Measurements from ENCODE around the gene PCP2. TPM values are rescaled to one million over a fixed set of nuclear protein-coding genes. Genes with fewer than 3 reads are reported as not detected.
A peak's percentile ranks its signal among the peaks of the same experiment; 100 is the strongest.

PCP2 gene
- 1.8 TPM for polyA plus RNA-seq (2012; ENCODE audit: low read depth, missing spikeins)

GRCh38 chr19:7633698-7634097 is at the start of gene PCP2:
Gene PCP2 (minus strand): TSS chr19:7633719. CDS start chr19:7633457, 262 bp downstream.
- no peak for DNase-seq (ENCODE audit: insufficient read length, low spot score)
- TF ChIP-seq POLR2AphosphoS5 (IDR thresholded peaks at IDR 0.05; ENCODE audit: low read depth, low read length): 0 out of 2 replicates have a peak, but pooled peaks have one; percentile 33
- TF ChIP-seq SPI1 (IDR thresholded peaks at IDR 0.05; ENCODE audit: low read depth, low read length): no peak
- FAIRE-seq: no peak

GRCh38 chr19:7682175-7682855 is 48.8 kb upstream of the PCP2 start:
- peak; percentile 15; the same call in 1 of the 2 replicates for TF ChIP-seq POLR2A (IDR thresholded peaks at IDR 0.05; ENCODE audit: low read depth, low read length)
- no peak for TF ChIP-seq POLR2AphosphoS5 (IDR thresholded peaks at IDR 0.05; ENCODE audit: low read depth, low read length)
- FAIRE-seq (no peak), DNase-seq (ENCODE audit: insufficient read length, low spot score) (no peak)

GRCh38 chr19:7681340-7682174 is 48.0 kb upstream of the PCP2 start:
- FAIRE-seq: peak; percentile 95
- TF ChIP-seq POU2F2 (IDR thresholded peaks at IDR 0.05; ENCODE audit: low read depth, low read length): peak; percentile 71; the same call in 1 of the 2 replicates
- peak; percentile 50; the same call in 1 of the 2 replicates for TF ChIP-seq TAF1 (IDR thresholded peaks at IDR 0.05; ENCODE audit: low read depth, low read length)
- no peak; the same call in 1 of the 2 replicates for TF ChIP-seq POLR2A (IDR thresholded peaks at IDR 0.05; ENCODE audit: low read depth, low read length)
- DNase-seq (ENCODE audit: insufficient read length, low spot score): peak; percentile 80

- peak; percentile 98 for FAIRE-seq
- DNase-seq (ENCODE audit: insufficient read length, low spot score): peak; percentile 80
- TF ChIP-seq POLR2A (IDR thresholded peaks at IDR 0.05; ENCODE audit: low read depth, low read length) (peak; percentile 21; the same call in 1 of the 2 replicates), PAX5 (IDR thresholded peaks at IDR 0.05; ENCODE audit: insufficient read depth, low read length, severe bottlenecking) (no peak)
Observed at GRCh38 chr19:7680606-7681339, 47.3 kb upstream of the PCP2 start, which contains the start of gene TRAPPC5. Gene TRAPPC5 (plus strand): TSS chr19:7680833. CDS start chr19:7682254, 1,421 bp downstream.

- no peak for TF ChIP-seq POLR2AphosphoS5 (IDR thresholded peaks at IDR 0.05; ENCODE audit: low read depth, low read length)
- TF ChIP-seq SPI1 (IDR thresholded peaks at IDR 0.05; ENCODE audit: low read depth, low read length): no peak
- no peak for TF ChIP-seq POU2F2 (IDR thresholded peaks at IDR 0.05; ENCODE audit: low read depth, low read length)
- DNase-seq (ENCODE audit: insufficient read length, low spot score) (no peak), FAIRE-seq (no peak)
Observed at GRCh38 chr19:7679771-7680605, 46.5 kb upstream of the PCP2 start.

GRCh38 chr19:7678971-7679751 is 45.6 kb upstream of the PCP2 start:
- TF ChIP-seq SPI1 (IDR thresholded peaks at IDR 0.05; ENCODE audit: low read depth, low read length): no peak
- TF ChIP-seq PAX5 (IDR thresholded peaks at IDR 0.05; ENCODE audit: insufficient read depth, low read length, severe bottlenecking): peak; percentile 78
- peak; percentile 81 for TF ChIP-seq POU2F2 (IDR thresholded peaks at IDR 0.05; ENCODE audit: low read depth, low read length)
- TF ChIP-seq POLR2AphosphoS5 (IDR thresholded peaks at IDR 0.05; ENCODE audit: low read depth, low read length): no peak
- TF ChIP-seq POLR2A (IDR thresholded peaks at IDR 0.05; ENCODE audit: low read depth, low read length): no peak
- TF ChIP-seq TAF1 (IDR thresholded peaks at IDR 0.05; ENCODE audit: low read depth, low read length): no peak
- DNase-seq (ENCODE audit: insufficient read length, low spot score): no peak
- FAIRE-seq: peak; percentile 98

GRCh38 chr19:7677669-7678311 is 44.3 kb upstream of the PCP2 start:
- FAIRE-seq: peak; percentile 43
- no peak for TF ChIP-seq TAF1 (IDR thresholded peaks at IDR 0.05; ENCODE audit: low read depth, low read length)
- TF ChIP-seq SPI1 (IDR thresholded peaks at IDR 0.05; ENCODE audit: low read depth, low read length): no peak
- TF ChIP-seq POU2F2 (IDR thresholded peaks at IDR 0.05; ENCODE audit: low read depth, low read length): no peak
- TF ChIP-seq POLR2AphosphoS5 (IDR thresholded peaks at IDR 0.05; ENCODE audit: low read depth, low read length): no peak
- TF ChIP-seq PAX5 (IDR thresholded peaks at IDR 0.05; ENCODE audit: insufficient read depth, low read length, severe bottlenecking): no peak
- TF ChIP-seq POLR2A (IDR thresholded peaks at IDR 0.05; ENCODE audit: low read depth, low read length): no peak
- no peak for DNase-seq (ENCODE audit: insufficient read length, low spot score)

GRCh38 chr19:7676854-7677253 is 43.3 kb upstream of the PCP2 start, which contains the start of gene MCEMP1:
Gene MCEMP1 (plus strand): TSS chr19:7677090. CDS start chr19:7677121, 31 bp downstream.
- no peak for FAIRE-seq
- DNase-seq (ENCODE audit: insufficient read length, low spot score): no peak

More at GRCh38 chr19:7676854-7677253, 43.3 kb upstream of the PCP2 start, which contains the start of gene MCEMP1:
- TF ChIP-seq POLR2A (IDR thresholded peaks at IDR 0.05; ENCODE audit: low read depth, low read length) (no peak), PAX5 (IDR thresholded peaks at IDR 0.05; ENCODE audit: insufficient read depth, low read length, severe bottlenecking) (no peak), TAF1 (IDR thresholded peaks at IDR 0.05; ENCODE audit: low read depth, low read length) (no peak), SPI1 (IDR thresholded peaks at IDR 0.05; ENCODE audit: low read depth, low read length) (no peak), POLR2AphosphoS5 (IDR thresholded peaks at IDR 0.05; ENCODE audit: low read depth, low read length) (no peak), POU2F2 (IDR thresholded peaks at IDR 0.05; ENCODE audit: low read depth, low read length) (no peak)

Measured in GM12891 (cell line).